Stimulated activated CD4-positive, alpha-beta T cell treated with anti-CD3 and anti-CD28 coated beads, Interleukin-4, amount 100 ng/mL, for 4 hours (primary cell): ENCODE data around the gene COL26A1.
"Not testable (repeated sequence)": the region's sequence is repeated elsewhere in the genome, so short reads cannot be mapped to it uniquely, and the experiment has no call there.

Experiments used
- DNase-seq, 2 experiments: peaks; one replicate each; pipeline ENCODE4 v3.0.0-alpha.2; 2020

Gene COL26A1

DNA sequence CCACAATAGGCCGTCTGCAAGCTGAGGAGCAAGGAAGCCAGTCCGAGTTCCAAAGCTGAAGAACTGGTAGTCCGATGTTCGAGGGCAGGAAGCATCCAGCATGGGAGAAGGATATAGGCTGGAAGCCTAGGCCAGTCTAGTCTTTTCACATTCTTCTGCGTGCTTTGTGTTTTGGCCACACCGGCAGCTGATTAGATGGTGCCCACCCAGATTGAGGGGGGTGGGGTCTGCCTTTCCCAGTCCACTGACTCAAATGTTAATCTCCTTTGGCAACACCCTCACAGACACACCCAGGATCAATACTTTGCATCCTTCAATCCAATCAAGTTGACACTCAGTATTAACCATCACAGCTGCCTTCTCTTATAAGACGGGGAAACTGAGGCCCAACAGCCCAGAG lies 142.8 kb downstream of the COL26A1 start:
- DNase-seq: not testable (repeated sequence)

GRCh38 chr7:101506531-101506930 lies 143.9 kb downstream of the COL26A1 start:
- no peak for DNase-seq

DNA sequence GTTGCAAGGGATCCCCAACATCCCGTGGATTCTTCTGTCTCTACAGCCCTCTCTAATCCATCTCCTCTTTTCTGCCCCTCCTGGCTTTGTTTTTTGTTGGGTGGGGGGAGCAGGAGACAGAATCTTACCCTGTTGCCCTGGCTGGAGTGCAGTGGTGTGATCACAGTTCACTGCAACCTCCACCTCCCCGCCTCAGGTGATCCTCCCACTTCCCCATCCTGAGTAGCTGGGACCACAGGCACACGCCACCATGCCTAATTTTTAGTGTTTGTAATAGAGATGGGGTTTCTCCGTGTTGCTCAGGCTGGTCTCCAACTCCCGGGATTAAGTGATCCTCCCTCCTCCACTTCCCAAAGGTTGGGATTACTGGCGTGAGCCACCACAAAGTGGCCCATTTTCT lies 144.7 kb downstream of the COL26A1 start:
- no peak for DNase-seq

DNA sequence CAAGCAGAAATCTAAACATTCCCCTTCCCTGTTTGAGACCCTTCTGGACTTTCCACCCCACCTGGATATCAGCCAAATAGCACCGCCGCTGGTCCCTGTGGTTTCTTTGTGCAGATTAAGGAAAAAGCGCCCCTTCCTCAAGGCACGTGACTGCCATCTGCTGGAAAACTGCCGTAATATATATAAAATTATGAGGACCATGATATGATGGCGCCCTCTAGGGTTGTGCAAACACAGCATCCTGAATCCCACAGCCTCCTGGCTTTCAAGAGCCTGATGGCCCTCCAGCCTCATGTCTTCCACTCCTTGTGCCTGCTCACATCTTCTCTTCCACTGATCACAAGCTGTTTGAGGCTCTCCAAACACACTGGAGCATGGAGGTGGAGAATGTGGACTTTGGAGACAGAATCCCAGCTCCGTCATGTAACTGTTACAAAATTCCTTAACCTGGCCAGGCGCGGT lies 145.1 kb downstream of the COL26A1 start:
- DNase-seq: peak in 1 of 2 experiments; percentile 4

GRCh38 chr7:101510297-101510696 lies 147.6 kb downstream of the COL26A1 start:
- no peak for DNase-seq

GRCh38 chr7:101511965-101512364 lies 149.3 kb downstream of the COL26A1 start:
- DNase-seq: no peak

GRCh38 chr7:101516851-101517250 lies 154.2 kb downstream of the COL26A1 start:
- DNase-seq: no peak

DNA sequence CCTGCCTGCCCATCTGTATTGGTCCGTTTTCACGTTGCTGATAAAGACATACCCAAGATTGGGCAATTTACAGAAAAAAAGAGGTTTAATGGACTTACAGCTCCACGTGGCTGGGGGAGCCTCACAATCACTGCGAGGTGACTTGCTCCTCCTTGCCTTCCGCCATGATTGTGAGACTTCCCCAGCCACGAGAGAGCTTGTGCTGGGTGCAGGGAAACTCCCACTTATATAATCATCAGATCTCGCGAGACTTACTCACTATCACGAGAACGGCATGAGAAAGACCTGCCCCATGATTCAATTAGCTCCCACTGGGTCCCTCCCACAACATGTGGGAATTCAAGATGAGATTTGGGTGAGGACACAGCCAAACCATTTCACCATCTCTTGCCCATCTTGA lies 154.6 kb downstream of the COL26A1 start:
- DNase-seq: no peak

DNA sequence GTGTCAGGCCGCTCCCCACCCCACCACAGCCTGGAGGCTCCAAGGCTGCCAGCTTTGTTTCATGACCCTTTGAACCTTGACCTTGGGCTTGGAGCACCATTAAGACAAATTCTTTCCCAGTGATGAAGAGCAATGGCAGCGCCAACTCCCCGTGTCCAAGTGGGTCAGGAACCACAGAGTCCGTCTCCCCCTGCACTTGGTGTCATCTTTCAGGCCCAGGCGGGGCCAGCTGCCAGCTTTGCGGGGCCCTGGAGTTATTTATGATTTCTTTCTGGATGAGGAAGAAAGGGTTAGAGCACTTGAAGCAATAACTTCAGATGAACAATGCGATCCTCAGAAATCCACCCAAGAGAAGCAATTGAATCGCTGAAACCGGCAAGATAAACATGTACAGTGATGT lies 155.7 kb downstream of the COL26A1 start:
- no peak for DNase-seq

- no peak for DNase-seq
Measured at GRCh38 chr7:101519324-101520023, 156.8 kb downstream of the COL26A1 start.

GRCh38 chr7:101521430-101521925 lies 158.8 kb downstream of the COL26A1 start:
- no peak for DNase-seq

GRCh38 chr7:101522021-101522420 lies 159.3 kb downstream of the COL26A1 start:
- DNase-seq: no peak

GRCh38 chr7:101527844-101528667 lies 165.4 kb downstream of the COL26A1 start:
- no peak for DNase-seq

- DNase-seq: no peak
Measured at GRCh38 chr7:101529560-101529959, 166.9 kb downstream of the COL26A1 start.

- no peak for DNase-seq
Measured at GRCh38 chr7:101531726-101532357, 169.2 kb downstream of the COL26A1 start.

GRCh38 chr7:101532400-101533102 lies 169.9 kb downstream of the COL26A1 start:
- no peak for DNase-seq

DNA sequence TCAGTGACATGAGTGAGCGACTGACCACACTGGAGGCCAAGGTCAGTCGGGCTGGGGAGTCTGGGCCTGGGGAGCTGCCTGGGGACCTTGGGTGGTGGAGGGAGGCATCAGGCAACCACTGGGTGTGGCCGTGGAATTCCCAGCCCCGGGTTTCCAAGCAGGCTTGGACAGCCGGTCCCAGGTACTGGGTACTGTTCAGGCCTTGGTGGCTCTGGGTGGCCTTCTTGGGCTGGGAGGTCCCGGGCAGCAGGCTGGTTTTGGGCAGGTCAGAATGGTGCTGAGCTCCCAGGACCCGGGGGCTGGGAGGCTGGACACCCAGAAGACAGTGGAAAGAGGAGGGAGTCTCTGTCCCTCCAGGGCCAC lies 170.4 kb downstream of the COL26A1 start:
- no peak for DNase-seq

DNA sequence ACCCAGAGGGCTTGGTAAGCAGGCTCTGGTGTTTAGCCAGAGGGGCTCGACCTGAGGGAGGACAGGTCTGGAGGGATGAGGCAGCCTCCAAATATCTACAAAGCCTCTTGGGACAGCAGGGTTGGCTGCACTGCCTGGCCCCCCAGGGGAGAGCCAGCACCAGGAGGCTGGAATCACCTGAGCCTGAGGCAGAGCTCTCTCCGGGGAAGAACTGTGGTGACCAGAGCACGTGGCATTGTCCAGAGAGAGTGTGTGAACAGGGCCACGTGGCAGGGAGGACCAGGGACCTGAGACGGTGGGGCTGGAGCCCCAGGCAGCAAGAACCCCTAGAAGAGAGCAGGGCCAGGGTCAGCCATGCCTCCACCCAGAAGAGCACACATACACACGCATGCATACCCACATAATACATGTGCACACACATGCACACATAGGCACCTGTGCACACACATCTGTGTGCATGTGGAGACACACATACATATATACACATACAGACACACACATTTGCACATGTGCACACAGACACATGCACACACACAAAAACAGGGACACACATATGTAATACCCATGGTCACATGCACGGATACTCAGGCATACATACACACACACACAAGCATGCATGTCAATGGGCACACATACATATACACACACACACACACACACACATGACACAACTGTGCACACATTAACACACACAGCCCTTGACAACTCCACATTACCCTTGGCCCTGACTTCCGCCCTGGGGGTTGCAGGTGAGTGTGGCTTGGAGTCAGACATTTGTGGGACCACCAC lies 171.5 kb downstream of the COL26A1 start:
- no peak for DNase-seq

- DNase-seq: no peak
Measured at GRCh38 chr7:101534873-101535272, 172.2 kb downstream of the COL26A1 start.

DNA sequence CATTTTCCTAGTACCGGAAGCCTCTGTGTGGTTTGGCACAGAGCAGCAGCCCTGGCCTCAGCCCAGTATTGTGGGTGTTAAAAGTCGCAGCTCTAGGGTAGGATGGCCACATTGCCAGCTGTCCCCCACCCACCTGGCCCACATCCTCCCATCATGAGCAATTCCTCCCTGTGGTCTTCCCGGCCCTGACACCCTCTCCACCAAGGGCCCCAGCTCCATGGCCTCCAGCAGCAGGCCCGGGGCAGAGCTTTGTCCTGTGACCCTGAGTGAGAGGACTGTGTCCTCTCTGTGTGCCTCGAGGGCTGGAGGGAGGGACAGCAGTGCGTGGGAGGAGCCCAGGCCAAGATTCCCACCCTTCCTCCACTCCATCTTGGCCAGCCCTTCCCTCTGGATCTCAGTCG lies 172.7 kb downstream of the COL26A1 start:
- DNase-seq: no peak

DNA sequence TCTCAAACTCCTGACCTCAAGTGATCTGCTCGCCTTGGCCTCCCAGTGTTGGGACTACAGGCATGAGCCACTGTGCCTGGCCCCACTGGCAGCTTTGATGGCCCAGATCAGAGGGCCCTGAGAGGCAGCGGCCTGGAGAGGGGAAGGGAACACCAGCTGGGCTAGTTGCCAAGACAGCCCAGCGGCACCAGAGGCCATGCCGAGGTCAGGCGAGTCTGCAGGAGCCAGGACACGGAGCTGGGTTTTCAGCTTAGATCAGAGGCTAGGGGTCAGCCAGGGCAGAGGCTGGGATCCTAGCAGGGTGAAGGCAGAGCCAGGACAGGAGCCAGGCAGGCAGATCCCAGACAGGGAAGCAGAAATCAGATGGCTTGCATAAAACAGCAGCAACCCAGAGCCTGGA lies 173.6 kb downstream of the COL26A1 start:
- DNase-seq: no peak

GRCh38 chr7:101536668-101537067 lies 174.0 kb downstream of the COL26A1 start:
- no peak for DNase-seq
